ENCODE data around the gene PRKD1.

The PRKD1 gene

DNA sequence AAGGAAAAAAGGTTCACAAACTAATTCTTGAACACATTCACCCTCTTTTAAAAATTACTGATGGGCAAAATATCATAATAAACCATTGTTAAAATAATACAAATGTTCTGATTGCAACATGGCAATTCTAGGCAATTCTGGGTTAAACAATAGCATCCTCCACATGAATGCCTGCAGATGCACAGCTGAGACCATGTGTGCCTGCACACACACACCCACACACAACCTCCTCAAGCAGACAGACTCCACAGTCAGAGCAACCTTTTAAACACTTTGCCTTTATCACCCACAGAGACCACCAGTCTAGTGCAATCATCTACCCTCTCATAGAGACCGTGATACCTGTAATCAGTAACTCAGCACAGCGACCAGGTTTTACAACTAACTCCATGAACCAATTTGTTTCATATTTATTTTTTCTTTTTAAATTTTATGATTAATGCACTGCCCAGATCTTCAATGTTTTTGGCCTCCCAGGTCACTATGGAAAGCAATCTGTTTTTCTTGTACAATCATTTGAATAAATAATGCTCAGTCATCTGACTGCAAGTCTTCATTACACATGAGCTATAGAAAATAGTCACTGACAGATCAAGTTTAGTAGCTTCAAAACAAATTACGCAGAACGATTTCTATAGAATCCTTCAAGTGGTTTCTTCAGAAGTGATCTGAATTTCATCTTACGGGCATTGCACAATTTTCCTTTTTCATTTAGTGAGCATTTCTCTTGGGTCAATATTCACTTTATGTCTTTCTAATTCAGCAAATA is 105.8 kb downstream of the PRKD1 start:
- no peak for TF ChIP-seq CTCF (IDR thresholded peaks at IDR 0.05)
- DNase-seq: no peak
- no peak overlapping the region for H3K4me3 Mint-ChIP-seq
- no peaks in the 10 kb centered on the region for H3K36me3 Mint-ChIP-seq (ENCODE audit: low read depth)
- no peaks in the 10 kb centered on the region for H3K4me1 Mint-ChIP-seq
- H3K27me3 Mint-ChIP-seq (ENCODE audit: low read depth, poor library complexity): no peaks in the 10 kb centered on the region
- no peaks in the 10 kb centered on the region for H3K9me3 Mint-ChIP-seq
- no peak overlapping the region for H3K27ac Mint-ChIP-seq

GRCh38 chr14:29821242-29821641 is 106.4 kb downstream of the PRKD1 start:
- Mint-ChIP-seq H3K4me1 (no peaks in the 10 kb centered on the region), H3K4me3 (no peak overlapping the region), H3K36me3 (ENCODE audit: low read depth) (no peaks in the 10 kb centered on the region), H3K27ac (no peak overlapping the region), H3K9me3 (no peaks in the 10 kb centered on the region), H3K27me3 (ENCODE audit: low read depth, poor library complexity) (no peaks in the 10 kb centered on the region)
- DNase-seq: no peak
- TF ChIP-seq CTCF (IDR thresholded peaks at IDR 0.05): no peak

GRCh38 chr14:29820785-29821184 is 106.9 kb downstream of the PRKD1 start:
- Mint-ChIP-seq H3K9me3 (no peaks in the 10 kb centered on the region), H3K27me3 (ENCODE audit: low read depth, poor library complexity) (no peaks in the 10 kb centered on the region), H3K36me3 (ENCODE audit: low read depth) (no peaks in the 10 kb centered on the region), H3K27ac (no peak overlapping the region), H3K4me3 (no peak overlapping the region), H3K4me1 (no peaks in the 10 kb centered on the region)
- DNase-seq: no peak
- no peak for TF ChIP-seq CTCF (IDR thresholded peaks at IDR 0.05)

- Mint-ChIP-seq H3K9me3 (no peaks in the 10 kb centered on the region), H3K36me3 (ENCODE audit: low read depth) (no peaks in the 10 kb centered on the region), H3K4me1 (no peaks in the 10 kb centered on the region), H3K27me3 (ENCODE audit: low read depth, poor library complexity) (no peaks in the 10 kb centered on the region), H3K4me3 (no peak overlapping the region), H3K27ac (no peak overlapping the region)
- no peak for TF ChIP-seq CTCF (IDR thresholded peaks at IDR 0.05)
- no peak for DNase-seq
Measured at GRCh38 chr14:29817767-29818405, 109.8 kb downstream of the PRKD1 start.

DNA sequence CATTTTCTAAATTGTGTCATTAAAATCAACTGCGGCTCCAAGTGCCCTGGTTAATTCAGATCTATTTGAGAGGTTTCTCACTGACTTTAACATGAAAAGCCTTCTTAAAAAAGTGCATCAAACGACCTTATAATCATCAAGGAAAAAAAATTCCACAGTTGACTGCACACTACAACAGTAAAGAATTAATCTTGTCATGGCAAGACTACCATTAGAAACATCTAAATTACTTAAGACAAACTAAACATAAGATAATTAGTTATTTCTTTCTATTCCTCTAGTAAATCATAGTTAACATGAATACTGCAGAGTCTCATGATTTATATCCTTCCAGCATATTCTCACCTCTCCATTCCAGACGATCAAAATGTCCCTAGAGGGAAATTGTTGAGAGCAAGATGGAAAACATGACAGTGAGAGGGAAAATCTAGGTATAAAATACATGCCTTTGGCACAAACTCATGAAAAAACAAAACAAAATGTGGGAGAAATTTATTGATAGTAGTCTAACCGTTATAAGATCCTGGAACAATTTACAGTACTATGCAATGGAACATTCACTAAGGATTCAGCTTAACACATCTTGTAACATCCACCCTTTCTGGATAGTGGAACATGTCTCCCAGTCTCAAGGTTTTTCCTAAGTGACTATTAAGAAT is 112.5 kb downstream of the PRKD1 start:
- Mint-ChIP-seq H3K9me3 (no peaks in the 10 kb centered on the region), H3K4me3 (no peak overlapping the region), H3K4me1 (no peaks in the 10 kb centered on the region), H3K36me3 (ENCODE audit: low read depth) (no peaks in the 10 kb centered on the region), H3K27ac (no peak overlapping the region), H3K27me3 (ENCODE audit: low read depth, poor library complexity) (peaks cover 3% of the 10 kb centered on the region)
- no peak for TF ChIP-seq CTCF (IDR thresholded peaks at IDR 0.05)
- no peak for DNase-seq
